OCI-LY7 (cell line): ENCODE data around the gene GGCX.

ENCODE experiments used
- EZH2phosphoT487 ChIP-seq: fragments of 200-600 bp; sonication (generic); IDR thresholded peaks from 2 replicates; pipeline ENCODE4 v1.6.1; 2018; ENCODE audit warnings: low read depth, borderline replicate concordance, mild to moderate bottlenecking, mixed run types, antibody characterized with exemption, low read length, moderate library complexity, mixed read lengths
- TF ChIP-seq, protein P1 (sequence below): fragments of 200-600 bp; sonication (generic); conservative IDR thresholded peaks from 2 replicates; pipeline ENCODE4 v1.5.1; 2014; ENCODE audit warnings: mild to moderate bottlenecking, antibody characterized with exemption, low read length, moderate library complexity, mixed read lengths

GRCh38 chr2:85540133-85540648, 21.1 kb downstream of the GGCX start:
- TF ChIP-seq, protein P1, sequence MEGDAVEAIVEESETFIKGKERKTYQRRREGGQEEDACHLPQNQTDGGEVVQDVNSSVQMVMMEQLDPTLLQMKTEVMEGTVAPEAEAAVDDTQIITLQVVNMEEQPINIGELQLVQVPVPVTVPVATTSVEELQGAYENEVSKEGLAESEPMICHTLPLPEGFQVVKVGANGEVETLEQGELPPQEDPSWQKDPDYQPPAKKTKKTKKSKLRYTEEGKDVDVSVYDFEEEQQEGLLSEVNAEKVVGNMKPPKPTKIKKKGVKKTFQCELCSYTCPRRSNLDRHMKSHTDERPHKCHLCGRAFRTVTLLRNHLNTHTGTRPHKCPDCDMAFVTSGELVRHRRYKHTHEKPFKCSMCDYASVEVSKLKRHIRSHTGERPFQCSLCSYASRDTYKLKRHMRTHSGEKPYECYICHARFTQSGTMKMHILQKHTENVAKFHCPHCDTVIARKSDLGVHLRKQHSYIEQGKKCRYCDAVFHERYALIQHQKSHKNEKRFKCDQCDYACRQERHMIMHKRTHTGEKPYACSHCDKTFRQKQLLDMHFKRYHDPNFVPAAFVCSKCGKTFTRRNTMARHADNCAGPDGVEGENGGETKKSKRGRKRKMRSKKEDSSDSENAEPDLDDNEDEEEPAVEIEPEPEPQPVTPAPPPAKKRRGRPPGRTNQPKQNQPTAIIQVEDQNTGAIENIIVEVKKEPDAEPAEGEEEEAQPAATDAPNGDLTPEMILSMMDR: no peak
- no peak for TF ChIP-seq EZH2phosphoT487
